ENCODE results near the gene DNAH1.

GRCh38 chr3:52420388-52420787, 104.3 kb downstream of the DNAH1 start:
- no peak for TF ChIP-seq POLR2A (IDR thresholded peaks at IDR 0.05; ENCODE audit: low read length)
- TF ChIP-seq GATA1 (IDR thresholded peaks at IDR 0.05; ENCODE audit: low read depth, low read length) = no peak
